ENCODE measurements around the gene GLB1L3. TPM values are rescaled to one million over a fixed set of nuclear protein-coding genes. Genes with fewer than 3 reads are reported as not detected.

The GLB1L3 gene
- total and polyA plus RNA-seq, 11 donors, result not detected

DNA sequence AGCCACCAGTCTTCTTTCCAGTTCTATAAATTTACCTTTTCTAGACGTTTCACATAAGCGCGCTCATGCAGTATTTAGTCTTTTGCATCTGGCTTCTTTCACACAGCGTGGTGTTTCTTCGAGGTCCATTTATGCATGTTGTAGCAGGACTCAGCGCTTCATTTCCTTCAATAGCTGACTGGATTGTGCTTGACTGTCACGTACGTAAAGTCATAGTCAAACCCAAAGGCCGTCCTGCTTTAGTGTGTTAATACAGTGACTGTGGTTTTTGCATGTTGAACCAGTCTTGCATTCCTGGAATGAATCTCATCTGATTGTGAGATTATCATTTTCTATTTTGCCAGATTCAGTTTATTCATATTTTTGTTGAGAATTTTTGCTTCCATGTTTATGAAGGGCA, 18.5 kb downstream of the GLB1L3 start:
- H3K27ac ChIP-seq, result no peak overlapping the region
- DNase-seq (no peak), ATAC-seq (no peak)
- H3K4me1 ChIP-seq, result no peaks in the 10 kb centered on the region
- H3K36me3 ChIP-seq, result no peaks in the 10 kb centered on the region
- peaks cover 0 to 8% (median 0%) of the 10 kb centered on the region in 9 donors for H3K27me3 ChIP-seq
- H3K9me3 ChIP-seq, result no peaks in the 10 kb centered on the region
- H3K4me3 ChIP-seq, result no peak overlapping the region
- 66 to 92% (median 86%) methylated on average over 9 of the region's 9 CpGs for WGBS, 4 donors
- no peak for TF ChIP-seq POLR2A (IDR thresholded peaks at IDR 0.05)
- TF ChIP-seq, protein P1, sequence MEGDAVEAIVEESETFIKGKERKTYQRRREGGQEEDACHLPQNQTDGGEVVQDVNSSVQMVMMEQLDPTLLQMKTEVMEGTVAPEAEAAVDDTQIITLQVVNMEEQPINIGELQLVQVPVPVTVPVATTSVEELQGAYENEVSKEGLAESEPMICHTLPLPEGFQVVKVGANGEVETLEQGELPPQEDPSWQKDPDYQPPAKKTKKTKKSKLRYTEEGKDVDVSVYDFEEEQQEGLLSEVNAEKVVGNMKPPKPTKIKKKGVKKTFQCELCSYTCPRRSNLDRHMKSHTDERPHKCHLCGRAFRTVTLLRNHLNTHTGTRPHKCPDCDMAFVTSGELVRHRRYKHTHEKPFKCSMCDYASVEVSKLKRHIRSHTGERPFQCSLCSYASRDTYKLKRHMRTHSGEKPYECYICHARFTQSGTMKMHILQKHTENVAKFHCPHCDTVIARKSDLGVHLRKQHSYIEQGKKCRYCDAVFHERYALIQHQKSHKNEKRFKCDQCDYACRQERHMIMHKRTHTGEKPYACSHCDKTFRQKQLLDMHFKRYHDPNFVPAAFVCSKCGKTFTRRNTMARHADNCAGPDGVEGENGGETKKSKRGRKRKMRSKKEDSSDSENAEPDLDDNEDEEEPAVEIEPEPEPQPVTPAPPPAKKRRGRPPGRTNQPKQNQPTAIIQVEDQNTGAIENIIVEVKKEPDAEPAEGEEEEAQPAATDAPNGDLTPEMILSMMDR (IDR thresholded peaks at IDR 0.05), result no peak
- intact Hi-C loops (cut with DNase I), result no loop called here

DNA sequence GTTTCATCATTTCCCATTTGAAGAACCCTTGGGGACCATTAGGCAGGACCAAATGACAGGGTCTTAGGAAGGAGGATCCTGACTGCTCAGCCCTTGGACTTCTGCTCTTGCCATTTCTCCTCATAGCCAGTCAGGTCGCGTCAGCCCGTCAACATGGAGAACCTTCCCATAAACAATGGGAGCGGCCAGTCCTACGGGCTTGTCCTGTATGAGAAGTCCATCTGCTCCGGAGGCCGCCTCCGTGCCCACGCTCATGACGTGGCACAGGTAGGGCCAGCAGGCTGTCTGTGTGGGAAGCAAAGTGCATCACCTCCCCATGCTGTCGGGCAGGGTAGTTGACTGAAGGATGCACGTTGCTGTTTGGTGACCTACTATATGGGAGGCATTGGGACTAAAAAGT, 36.0 kb downstream of the GLB1L3 start:
- Histone ChIP-seq H3K27me3 (peaks cover 0 to 9% (median 0%) of the 10 kb centered on the region in 9 donors), H3K4me3 (no peak overlapping the region), H3K36me3 (no peaks in the 10 kb centered on the region), H3K27ac (no peak overlapping the region), H3K9me3 (peaks cover 0 to 10% (median 4%) of the 10 kb centered on the region in 12 donors), H3K4me1 (no peaks in the 10 kb centered on the region)
- DNase-seq, result no peak
- intact Hi-C loops (cut with DNase I), result no loop called here
- TF ChIP-seq POLR2A (IDR thresholded peaks at IDR 0.05), result no peak
- 84 to 93% (median 85%) methylated on average over 8 to 12 of the region's 12 CpGs for WGBS, 4 donors
- ATAC-seq, result no peak

DNA sequence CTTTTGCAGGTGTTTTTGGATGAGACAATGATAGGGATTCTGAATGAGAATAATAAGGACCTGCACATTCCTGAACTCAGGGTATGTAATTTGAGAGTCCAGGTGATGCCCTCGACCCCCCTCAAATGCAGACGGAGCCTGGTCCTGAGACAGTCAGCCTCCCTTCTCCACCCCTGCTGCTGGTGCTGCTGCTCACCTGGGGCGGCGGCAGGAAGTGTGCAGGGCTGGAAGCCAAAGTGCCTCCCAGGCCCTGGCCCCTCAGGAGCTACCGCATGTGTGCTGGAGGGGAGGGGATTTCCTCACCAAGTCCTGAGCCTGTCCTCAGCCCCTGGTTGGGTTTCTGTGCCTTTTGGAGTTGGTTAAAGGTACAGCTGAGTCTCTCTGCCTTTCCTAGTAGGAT, 36.6 kb downstream of the GLB1L3 start:
- TF ChIP-seq, protein P1 (IDR thresholded peaks at IDR 0.05), result no peak
- TF ChIP-seq POLR2A (IDR thresholded peaks at IDR 0.05), result no peak
- no peaks in the 10 kb centered on the region for H3K36me3 ChIP-seq
- peaks cover 0 to 16% (median 5%) of the 10 kb centered on the region in 12 donors for H3K9me3 ChIP-seq
- 65 to 83% (median 72%) methylated on average over 5 of the region's 5 CpGs for WGBS, 4 donors
- H3K27ac ChIP-seq, result no peak overlapping the region
- no peak overlapping the region for H3K4me3 ChIP-seq
- DNase-seq (no peak), ATAC-seq (no peak)
- H3K27me3 ChIP-seq, result peaks cover 0 to 9% (median 0%) of the 10 kb centered on the region in 9 donors
- intact Hi-C loops (cut with DNase I), result no loop called here
- H3K4me1 ChIP-seq, result no peaks in the 10 kb centered on the region

DNA sequence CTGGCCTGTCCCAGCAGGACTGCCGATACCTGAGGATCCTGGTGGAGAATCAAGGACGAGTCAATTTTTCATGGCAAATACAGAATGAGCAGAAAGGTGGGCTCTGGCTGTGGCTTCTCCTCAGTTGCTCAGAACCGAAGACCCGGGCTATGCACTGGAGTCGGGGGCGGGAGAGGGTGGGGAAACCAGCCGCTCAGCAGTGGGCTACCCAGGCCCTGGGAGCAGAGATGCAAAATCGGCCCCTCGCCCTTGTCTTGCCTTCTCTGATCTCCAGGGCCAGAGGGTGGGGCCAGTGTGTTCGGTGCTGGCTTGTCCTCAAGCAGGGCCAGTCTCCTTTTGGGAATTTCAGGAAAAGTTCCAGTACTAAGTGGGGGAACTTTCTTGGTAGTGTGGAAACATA, 37.2 kb downstream of the GLB1L3 start:
- H3K4me3 ChIP-seq, result no peak overlapping the region
- H3K27ac ChIP-seq, result no peak overlapping the region
- intact Hi-C loops (cut with DNase I), result no loop called here
- peaks cover 0 to 22% (median 5%) of the 10 kb centered on the region in 12 donors for H3K9me3 ChIP-seq
- no peaks in the 10 kb centered on the region for H3K36me3 ChIP-seq
- no peak for TF ChIP-seq POLR2A (IDR thresholded peaks at IDR 0.05)
- TF ChIP-seq, protein P1 (IDR thresholded peaks at IDR 0.05), result no peak
- no peak for DNase-seq
- H3K4me1 ChIP-seq, result no peaks in the 10 kb centered on the region
- no peak for ATAC-seq
- WGBS, 4 donors, result 84 to 89% (median 86%) methylated on average over 9 to 10 of the region's 10 CpGs
- H3K27me3 ChIP-seq, result peaks cover 0 to 9% (median 0%) of the 10 kb centered on the region in 9 donors

All from heart left ventricle (tissue), 16 donors.